HL-60 (cell line): Measurements from ENCODE around the gene ATP11A.

Experiments
- GABPA ChIP-seq: IDR thresholded peaks from 2 replicates; pipeline ENCODE4 v1.6.1; 2012; ENCODE audit warnings: low read depth
- POLR2AphosphoS5 ChIP-seq: IDR thresholded peaks from 2 replicates; pipeline ENCODE4 v1.6.1; 2012; ENCODE audit warnings: low read depth
- TF ChIP-seq, protein P1 (sequence below): IDR thresholded peaks from one replicate; pipeline ENCODE4 v1.5.1; 2011; ENCODE audit warnings: low read length, control low read depth, inconsistent platforms; ENCODE audit not compliant: insufficient read depth
- TF ChIP-seq, protein P2 (sequence below): IDR thresholded peaks from 2 replicates; pipeline ENCODE4 v1.6.1; 2012; ENCODE audit warnings: low read depth; ENCODE audit not compliant: insufficient replicate concordance

DNA sequence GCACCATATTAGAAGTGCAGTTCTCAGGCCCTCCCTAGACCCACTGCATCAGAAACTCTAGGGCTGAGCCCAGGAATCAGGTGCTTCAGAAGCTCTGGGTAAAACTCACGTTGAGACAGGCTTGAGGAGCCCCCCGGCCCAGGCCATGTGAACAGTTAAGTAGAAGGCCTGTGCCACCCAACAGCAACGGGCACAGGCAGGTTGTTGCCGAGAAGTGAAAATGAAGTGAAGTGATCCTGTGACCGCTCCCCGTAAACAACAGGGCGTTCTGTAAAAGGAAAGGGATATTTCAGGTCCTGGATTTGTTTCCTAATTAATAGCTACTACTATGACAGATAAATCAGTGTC, 128.8 kb downstream of the ATP11A start:
- TF ChIP-seq, protein P1, sequence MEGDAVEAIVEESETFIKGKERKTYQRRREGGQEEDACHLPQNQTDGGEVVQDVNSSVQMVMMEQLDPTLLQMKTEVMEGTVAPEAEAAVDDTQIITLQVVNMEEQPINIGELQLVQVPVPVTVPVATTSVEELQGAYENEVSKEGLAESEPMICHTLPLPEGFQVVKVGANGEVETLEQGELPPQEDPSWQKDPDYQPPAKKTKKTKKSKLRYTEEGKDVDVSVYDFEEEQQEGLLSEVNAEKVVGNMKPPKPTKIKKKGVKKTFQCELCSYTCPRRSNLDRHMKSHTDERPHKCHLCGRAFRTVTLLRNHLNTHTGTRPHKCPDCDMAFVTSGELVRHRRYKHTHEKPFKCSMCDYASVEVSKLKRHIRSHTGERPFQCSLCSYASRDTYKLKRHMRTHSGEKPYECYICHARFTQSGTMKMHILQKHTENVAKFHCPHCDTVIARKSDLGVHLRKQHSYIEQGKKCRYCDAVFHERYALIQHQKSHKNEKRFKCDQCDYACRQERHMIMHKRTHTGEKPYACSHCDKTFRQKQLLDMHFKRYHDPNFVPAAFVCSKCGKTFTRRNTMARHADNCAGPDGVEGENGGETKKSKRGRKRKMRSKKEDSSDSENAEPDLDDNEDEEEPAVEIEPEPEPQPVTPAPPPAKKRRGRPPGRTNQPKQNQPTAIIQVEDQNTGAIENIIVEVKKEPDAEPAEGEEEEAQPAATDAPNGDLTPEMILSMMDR, result no peak
- no peak for TF ChIP-seq GABPA
- no peak for TF ChIP-seq POLR2AphosphoS5
- TF ChIP-seq, protein P2, sequence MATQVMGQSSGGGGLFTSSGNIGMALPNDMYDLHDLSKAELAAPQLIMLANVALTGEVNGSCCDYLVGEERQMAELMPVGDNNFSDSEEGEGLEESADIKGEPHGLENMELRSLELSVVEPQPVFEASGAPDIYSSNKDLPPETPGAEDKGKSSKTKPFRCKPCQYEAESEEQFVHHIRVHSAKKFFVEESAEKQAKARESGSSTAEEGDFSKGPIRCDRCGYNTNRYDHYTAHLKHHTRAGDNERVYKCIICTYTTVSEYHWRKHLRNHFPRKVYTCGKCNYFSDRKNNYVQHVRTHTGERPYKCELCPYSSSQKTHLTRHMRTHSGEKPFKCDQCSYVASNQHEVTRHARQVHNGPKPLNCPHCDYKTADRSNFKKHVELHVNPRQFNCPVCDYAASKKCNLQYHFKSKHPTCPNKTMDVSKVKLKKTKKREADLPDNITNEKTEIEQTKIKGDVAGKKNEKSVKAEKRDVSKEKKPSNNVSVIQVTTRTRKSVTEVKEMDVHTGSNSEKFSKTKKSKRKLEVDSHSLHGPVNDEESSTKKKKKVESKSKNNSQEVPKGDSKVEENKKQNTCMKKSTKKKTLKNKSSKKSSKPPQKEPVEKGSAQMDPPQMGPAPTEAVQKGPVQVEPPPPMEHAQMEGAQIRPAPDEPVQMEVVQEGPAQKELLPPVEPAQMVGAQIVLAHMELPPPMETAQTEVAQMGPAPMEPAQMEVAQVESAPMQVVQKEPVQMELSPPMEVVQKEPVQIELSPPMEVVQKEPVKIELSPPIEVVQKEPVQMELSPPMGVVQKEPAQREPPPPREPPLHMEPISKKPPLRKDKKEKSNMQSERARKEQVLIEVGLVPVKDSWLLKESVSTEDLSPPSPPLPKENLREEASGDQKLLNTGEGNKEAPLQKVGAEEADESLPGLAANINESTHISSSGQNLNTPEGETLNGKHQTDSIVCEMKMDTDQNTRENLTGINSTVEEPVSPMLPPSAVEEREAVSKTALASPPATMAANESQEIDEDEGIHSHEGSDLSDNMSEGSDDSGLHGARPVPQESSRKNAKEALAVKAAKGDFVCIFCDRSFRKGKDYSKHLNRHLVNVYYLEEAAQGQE, result no peak
